ENCODE data around the gene VSTM2A. TPM values are rescaled to one million over a fixed set of nuclear protein-coding genes. Genes with fewer than 3 reads are reported as not detected.
A peak's percentile ranks its signal among the peaks of the same experiment; 100 is the strongest.

VSTM2A gene
- polyA plus RNA-seq, 1 donor from 2014 or later: not detected

DNA sequence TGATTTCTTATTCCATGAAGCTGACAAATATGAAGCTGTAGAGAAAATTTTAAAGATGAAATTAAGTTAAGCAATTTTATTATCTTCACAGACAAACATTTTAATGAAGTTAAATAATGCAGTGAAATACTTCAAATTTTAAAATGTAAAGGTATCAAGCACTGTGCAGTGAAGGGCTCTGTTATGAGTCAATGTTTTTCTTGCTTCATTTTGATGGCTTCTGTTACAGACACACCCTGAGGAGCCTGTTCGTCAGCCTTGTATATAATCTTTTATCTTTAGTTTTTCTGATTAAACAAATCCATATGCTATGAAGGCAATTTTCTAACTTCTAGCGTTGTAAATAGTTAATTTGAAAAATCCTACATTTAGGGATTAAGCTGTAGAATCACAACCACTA, 18.5 kb downstream of the VSTM2A start:
- Mint-ChIP-seq H3K36me3 (no peaks in the 10 kb centered on the region), H3K27me3 (no peaks in the 10 kb centered on the region)

DNA sequence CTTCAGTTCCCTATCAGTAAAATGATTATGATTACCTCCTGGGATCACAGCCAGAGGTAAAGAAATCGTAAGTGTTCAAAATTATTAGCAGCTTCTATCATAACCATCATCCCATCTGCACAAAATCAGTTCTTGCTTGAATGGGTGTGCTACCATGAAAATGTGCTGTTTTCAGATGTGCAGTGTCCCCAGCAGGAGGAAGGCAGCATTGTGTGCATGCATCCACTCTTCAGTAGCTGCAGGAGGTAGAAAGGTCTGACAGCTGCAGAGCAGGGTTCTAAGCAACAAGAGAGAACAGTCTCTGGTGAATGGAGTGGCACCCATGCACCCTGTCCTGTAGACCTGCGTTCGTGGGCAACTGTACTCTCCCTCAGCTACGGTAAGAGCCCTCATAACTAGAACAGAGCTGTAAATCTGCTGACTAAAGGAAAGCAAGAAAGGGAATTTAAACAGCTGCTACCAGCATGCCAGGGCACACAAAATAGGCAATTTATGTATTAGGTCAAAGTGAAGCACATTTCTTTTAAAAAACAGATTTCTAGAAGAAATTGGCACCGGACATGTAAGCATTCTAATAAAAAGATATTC, 21.2 kb downstream of the VSTM2A start:
- peaks cover 0 to 1% (median 0%) of the 10 kb centered on the region in 3 donors for H3K4me1 Mint-ChIP-seq
- H3K4me3 Mint-ChIP-seq: peak overlapping the region in 1 of 4 donors; percentile 21
- no peak overlapping the region for H3K27ac Mint-ChIP-seq
- no peaks in the 10 kb centered on the region for H3K36me3 Mint-ChIP-seq
- H3K27me3 Mint-ChIP-seq: no peaks in the 10 kb centered on the region
- H3K9me3 Mint-ChIP-seq: peaks cover 0 to 6% (median 0%) of the 10 kb centered on the region in 3 donors

More for the DNA sequence above, 18.5 kb downstream of the VSTM2A start:
- H3K9me3 Mint-ChIP-seq: peaks cover 0 to 6% (median 0%) of the 10 kb centered on the region in 3 donors
- H3K4me1 Mint-ChIP-seq: peaks cover 0 to 1% (median 0%) of the 10 kb centered on the region in 3 donors
- H3K27ac Mint-ChIP-seq: no peak overlapping the region
- H3K4me3 Mint-ChIP-seq: no peak overlapping the region

DNA sequence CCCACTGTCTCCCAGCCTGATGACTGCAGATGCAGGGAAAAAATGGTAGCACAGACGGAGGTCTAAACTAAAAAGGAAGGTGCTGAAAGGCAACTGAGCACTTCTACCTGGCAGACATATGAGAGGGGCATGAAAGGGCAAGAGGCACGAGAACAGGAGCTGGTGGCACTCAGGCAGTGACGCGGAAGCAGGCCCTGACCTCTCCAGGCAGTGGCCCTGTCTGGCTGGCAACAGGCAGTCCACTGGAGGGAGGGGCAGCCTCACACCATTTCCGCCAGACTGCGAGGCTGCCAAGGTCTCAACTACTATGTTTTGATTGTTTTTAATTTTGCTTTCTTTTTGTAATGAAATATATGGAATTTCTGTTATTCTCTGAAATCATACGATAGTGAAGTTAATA, 23.3 kb downstream of the VSTM2A start:
- H3K4me1 Mint-ChIP-seq: peaks cover 0 to 1% (median 0%) of the 10 kb centered on the region in 3 donors
- peaks cover 0 to 5% (median 0%) of the 10 kb centered on the region in 3 donors for H3K9me3 Mint-ChIP-seq
- H3K27me3 Mint-ChIP-seq: no peaks in the 10 kb centered on the region
- no peak overlapping the region for H3K27ac Mint-ChIP-seq
- H3K4me3 Mint-ChIP-seq: no peak overlapping the region
- no peaks in the 10 kb centered on the region for H3K36me3 Mint-ChIP-seq

DNA sequence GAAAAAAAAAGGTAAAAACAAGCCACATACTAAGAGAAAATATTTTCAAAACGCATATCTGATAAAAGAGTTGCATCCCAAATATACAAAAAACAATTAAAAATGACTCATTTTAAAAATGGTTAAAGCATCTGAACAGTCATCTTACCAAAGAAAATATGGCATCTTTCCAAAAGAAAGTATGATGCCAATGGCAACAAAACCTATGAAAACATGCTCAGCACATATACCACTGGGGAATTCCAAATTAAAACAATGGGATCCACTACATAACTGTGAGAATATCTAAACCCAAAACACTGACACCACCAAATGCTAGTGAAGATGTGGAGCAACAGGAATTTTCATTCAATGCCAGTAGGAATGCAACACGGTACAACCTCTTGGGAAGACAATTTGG, 39.3 kb downstream of the VSTM2A start:
- H3K9me3 Mint-ChIP-seq: peaks cover 3 to 9% (median 6%) of the 10 kb centered on the region in 3 donors
- H3K36me3 Mint-ChIP-seq: no peaks in the 10 kb centered on the region
- H3K4me3 Mint-ChIP-seq: no peak overlapping the region
- no peak overlapping the region for H3K27ac Mint-ChIP-seq
- H3K4me1 Mint-ChIP-seq: no peaks in the 10 kb centered on the region
- no peaks in the 10 kb centered on the region for H3K27me3 Mint-ChIP-seq

DNA sequence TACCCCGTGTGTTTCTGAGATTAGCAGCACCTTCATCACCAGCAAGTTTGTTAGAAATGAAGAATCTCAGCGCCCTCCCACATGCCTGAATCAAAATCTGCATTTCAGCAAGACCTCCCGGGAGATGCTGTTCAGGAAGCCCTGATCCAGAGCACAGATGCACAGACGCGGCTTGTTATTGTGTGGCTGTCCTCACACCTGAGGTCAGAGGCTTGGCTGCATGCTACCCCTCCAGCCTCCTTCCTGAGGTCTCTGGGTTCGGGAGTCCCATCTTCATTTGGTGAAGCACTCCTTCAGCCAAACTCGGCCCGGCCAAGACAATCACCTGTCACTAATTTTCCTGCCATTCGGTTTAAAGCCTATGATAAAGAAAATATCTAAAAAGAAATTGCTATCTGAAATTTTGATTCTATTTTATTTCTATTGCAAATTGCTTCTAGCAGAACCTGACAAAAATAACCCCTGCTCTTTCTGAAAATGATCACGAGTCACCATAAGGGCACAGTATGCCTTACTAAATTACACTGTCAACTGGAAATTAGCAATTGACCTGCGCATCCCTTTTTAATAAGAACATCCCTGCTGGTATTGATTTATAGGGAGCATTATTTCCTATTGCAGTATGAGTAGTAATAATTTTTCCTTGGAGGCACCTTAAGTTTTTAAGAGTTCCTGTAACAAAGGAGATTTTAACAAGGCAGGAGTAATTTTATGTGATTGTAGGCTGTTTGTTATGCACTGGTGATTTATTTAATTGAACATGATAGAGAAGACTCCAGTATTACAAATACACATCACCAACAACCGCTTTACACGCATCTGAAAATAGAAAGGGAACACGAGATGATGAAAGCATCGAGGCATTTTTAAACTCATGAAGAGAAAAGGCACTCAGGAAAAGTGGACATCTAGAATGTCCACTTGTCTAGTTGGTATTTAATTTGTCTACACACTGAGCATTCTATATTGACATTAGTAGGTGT, 49.5 kb downstream of the VSTM2A start:
- Mint-ChIP-seq H3K27me3 (no peaks in the 10 kb centered on the region), H3K9me3 (peaks cover 3 to 5% (median 4%) of the 10 kb centered on the region in 3 donors), H3K36me3 (no peaks in the 10 kb centered on the region), H3K4me3 (no peak overlapping the region), H3K27ac (no peak overlapping the region), H3K4me1 (no peaks in the 10 kb centered on the region)

DNA sequence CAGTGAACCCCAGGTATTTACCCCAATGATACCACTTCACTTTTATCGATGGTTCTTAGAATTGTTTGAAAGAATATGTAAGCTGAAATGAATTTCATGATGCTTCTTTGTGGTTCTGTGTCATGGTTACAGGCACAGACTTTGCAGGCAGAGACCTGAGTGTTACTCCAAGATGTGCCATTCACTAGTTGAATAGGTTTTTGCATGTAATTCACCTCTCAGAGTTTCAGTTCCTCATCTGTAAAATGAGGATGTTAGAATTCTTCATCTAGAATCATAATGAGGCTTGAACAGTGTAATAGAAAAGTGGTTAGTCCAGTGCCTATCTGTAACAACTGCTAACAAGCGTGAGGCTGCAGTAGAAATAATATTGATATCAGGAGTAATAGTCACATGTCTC, 54.6 kb downstream of the VSTM2A start:
- no peak overlapping the region for H3K4me3 Mint-ChIP-seq

DNA sequence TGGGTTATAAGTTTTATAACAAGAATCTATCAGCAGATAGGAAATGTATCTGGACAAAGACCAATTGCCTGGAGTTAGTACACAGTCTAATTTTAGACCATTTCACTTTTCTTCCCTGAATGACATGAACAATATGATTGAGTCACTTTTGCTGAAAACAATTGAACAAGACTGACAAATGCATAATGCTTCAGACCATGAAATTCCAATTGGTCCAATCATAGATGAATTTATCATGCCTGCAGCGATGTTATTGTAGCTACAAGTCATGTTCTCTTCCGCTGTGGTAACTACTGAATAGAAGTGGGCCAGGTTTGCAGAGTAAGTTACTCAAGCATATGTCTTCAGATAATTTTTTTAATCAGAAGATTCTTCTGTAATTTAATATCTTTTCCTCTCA, 73.4 kb downstream of the VSTM2A start:
- H3K4me1 Mint-ChIP-seq: no peaks in the 10 kb centered on the region
- no peaks in the 10 kb centered on the region for H3K27me3 Mint-ChIP-seq
- H3K4me3 Mint-ChIP-seq: no peak overlapping the region
- H3K9me3 Mint-ChIP-seq: peaks cover 0 to 5% (median 2%) of the 10 kb centered on the region in 3 donors
- H3K27ac Mint-ChIP-seq: no peak overlapping the region
- H3K36me3 Mint-ChIP-seq: no peaks in the 10 kb centered on the region

More for the DNA sequence above, 54.6 kb downstream of the VSTM2A start:
- H3K36me3 Mint-ChIP-seq: peaks cover 2% of the 10 kb centered on the region
- H3K9me3 Mint-ChIP-seq: peaks cover 1 to 20% (median 4%) of the 10 kb centered on the region in 3 donors
- H3K27me3 Mint-ChIP-seq: no peaks in the 10 kb centered on the region
- H3K4me1 Mint-ChIP-seq: no peaks in the 10 kb centered on the region
- H3K27ac Mint-ChIP-seq: no peak overlapping the region

Other genes starting within 250 kb of the VSTM2A start
- 178 TPM for gene SEC61G, start 216.8 kb downstream of the VSTM2A start, polyA plus RNA-seq